SK-N-SH (cell line): Measurements from ENCODE around the gene ABHD16B. TPM values are rescaled to one million over a fixed set of nuclear protein-coding genes. Genes with fewer than 3 reads are reported as not detected.

ENCODE experiments used
- CTCF ChIA-PET: fragments of 300-600, 350-600 bp; formaldehyde crosslinking; extraction: SDS; loops from one replicate; lab custom pipeline; 2021; lab: Yijun Ruan, JAX
- POLR2A ChIA-PET: fragments of 350-600 bp; sonication (Branson Sonifier 250); formaldehyde crosslinking; extraction: SDS; loops from one replicate; lab custom pipeline; 2020; ENCODE audit warnings: antibody characterized with exemption, inconsistent platforms; lab: Yijun Ruan, JAX
- DNase-seq: peaks from one replicate; pipeline ENCODE4 v3.0.0; 2012
- H2AFZ ChIP-seq: fragments of 200-600 bp; sonication (generic); 2 replicates; pipeline ENCODE4 v1.8.1; 2016; ENCODE audit warnings: antibody characterized with exemption, mild to moderate bottlenecking, low read depth
- H3F3A ChIP-seq: fragments of 200-600 bp; sonication (generic); replicated peaks from 2 replicates; pipeline ENCODE3; 2016; ENCODE audit warnings: antibody characterized with exemption, mild to moderate bottlenecking; ENCODE audit not compliant: insufficient read depth
- H3K27ac ChIP-seq, 2 experiments: fragments of 200-500 bp in 1 of 2; fragments of 200-600 bp in 1 of 2; sonication (Bioruptor generic) in 1 of 2; sonication (generic), shearing (Covaris generic) in 1 of 2; 2 replicates each; pipeline versions ENCODE4 v1.5.1 to v1.6.1; 2014 to 2016; ENCODE audit warnings: low read depth in 2 of 2, inconsistent platforms in 1 of 2, low read length in 1 of 2, mild to moderate bottlenecking in 1 of 2, mixed read lengths in 1 of 2
- H3K27me3 ChIP-seq: fragments of 200-600 bp; sonication (generic), shearing (Covaris generic); 2 replicates; pipeline ENCODE4 v1.6.1; 2016; ENCODE audit warnings: mixed run types; ENCODE audit not compliant: insufficient read depth
- H3K36me3 ChIP-seq, 2 experiments: fragments of 200-500 bp in 1 of 2; fragments of 200-600 bp in 1 of 2; sonication (Bioruptor generic) in 1 of 2; sonication (generic) in 1 of 2; replicated peaks in 1 of 2; 2 replicates each; pipeline versions ENCODE3 to v1.5.1; 2014 to 2016; ENCODE audit warnings: low read length in 1 of 2, mild to moderate bottlenecking in 1 of 2; ENCODE audit not compliant: insufficient read depth in 2 of 2, control insufficient read depth in 1 of 2
- H3K4me1 ChIP-seq, 2 experiments: fragments of 200-500 bp in 1 of 2; fragments of 200-600 bp in 1 of 2; sonication (Bioruptor generic) in 1 of 2; sonication (generic), shearing (Covaris generic) in 1 of 2; 2 replicates each; pipeline versions ENCODE4 v1.5.1 to v1.6.1; 2014 to 2016; ENCODE audit warnings: low read depth in 1 of 2, low read length in 1 of 2, mixed run types in 1 of 2; ENCODE audit not compliant: insufficient read depth in 2 of 2, control insufficient read depth in 1 of 2
- H3K4me2 ChIP-seq: fragments of 200-600 bp; sonication (generic), shearing (Covaris generic); 2 replicates; pipeline ENCODE4 v1.6.1; 2017; ENCODE audit warnings: mixed run types
- H3K4me3 ChIP-seq, 2 experiments: fragments of 200-500 bp in 1 of 2; fragments of 200-600 bp in 1 of 2; sonication (Bioruptor generic) in 1 of 2; sonication (generic), shearing (Covaris generic) in 1 of 2; 2 replicates each; pipeline versions ENCODE4 v1.5.1 to v1.8.1; 2014 to 2016; ENCODE audit warnings: low read depth in 2 of 2, inconsistent platforms in 1 of 2, low read length in 1 of 2, mild to moderate bottlenecking in 1 of 2, mixed read lengths in 1 of 2, moderate library complexity in 1 of 2
- H3K79me2 ChIP-seq: fragments of 200-600 bp; sonication (generic); 2 replicates; pipeline ENCODE4 v1.8.1; 2017; ENCODE audit warnings: mild to moderate bottlenecking; ENCODE audit not compliant: insufficient read depth
- H3K9ac ChIP-seq: fragments of 200-600 bp; sonication (generic); 2 replicates; pipeline ENCODE4 v1.6.1; 2017; ENCODE audit warnings: mixed run types
- H3K9me2 ChIP-seq: fragments of 200-600 bp; sonication (generic); 2 replicates; pipeline ENCODE4 v1.6.1; 2017; ENCODE audit warnings: mixed run types
- H3K9me3 ChIP-seq: fragments of 200-600 bp; sonication (generic); 2 replicates; pipeline ENCODE4 v1.6.1; 2017; ENCODE audit warnings: mixed run types, mild to moderate bottlenecking, moderate library complexity
- H4K20me1 ChIP-seq: fragments of 200-600 bp; sonication (generic); 2 replicates; pipeline ENCODE4 v1.6.1; 2017; ENCODE audit warnings: mild to moderate bottlenecking, mixed run types; ENCODE audit not compliant: insufficient read depth
- FOSL2 ChIP-seq: IDR thresholded peaks from 2 replicates; pipeline ENCODE4 v1.4.0; 2012; ENCODE audit warnings: low read depth, mild to moderate bottlenecking, moderate library complexity, borderline replicate concordance
- GATA2 ChIP-seq: sonication (generic); formaldehyde crosslinking; IDR thresholded peaks from 2 replicates; pipeline ENCODE4 v1.5.0; 2020; ENCODE audit warnings: mild to moderate bottlenecking, missing genetic modification reagents
- JUND ChIP-seq: IDR thresholded peaks from 2 replicates; pipeline ENCODE4 v1.4.0; 2012
- MAX ChIP-seq: IDR thresholded peaks from 2 replicates; pipeline ENCODE4 v1.4.0; 2012; ENCODE audit warnings: low read depth
- MEF2A ChIP-seq: IDR thresholded peaks from 2 replicates; pipeline ENCODE4 v1.4.0; 2012; ENCODE audit warnings: low read depth, borderline replicate concordance
- MXI1 ChIP-seq: IDR thresholded peaks from 2 replicates; pipeline ENCODE4 v1.6.1; 2012; ENCODE audit warnings: mild to moderate bottlenecking, low read depth, low read length, improper control_type of control experiment
- NFIC ChIP-seq: IDR thresholded peaks from 2 replicates; pipeline ENCODE4 v1.4.0; 2012; ENCODE audit warnings: borderline replicate concordance
- RAD21 ChIP-seq: IDR thresholded peaks from 2 replicates; pipeline ENCODE4 v1.6.1; 2012; ENCODE audit warnings: mild to moderate bottlenecking, low read length
- RCOR1 ChIP-seq: fragments of 150-350 bp; IDR thresholded peaks from 2 replicates; pipeline ENCODE4 v1.6.1; 2017; ENCODE audit warnings: antibody characterized with exemption, low read length
- RFX5 ChIP-seq: IDR thresholded peaks from 2 replicates; pipeline ENCODE4 v1.6.1; 2012; ENCODE audit warnings: mild to moderate bottlenecking, improper control_type of control experiment, low read length
- RXRA ChIP-seq: IDR thresholded peaks from 2 replicates; pipeline ENCODE4 v1.4.0; 2012; ENCODE audit warnings: low read depth, mild to moderate bottlenecking, borderline replicate concordance
- SMC3 ChIP-seq: IDR thresholded peaks from 2 replicates; pipeline ENCODE4 v1.6.1; 2012; ENCODE audit warnings: low read depth, low read length, improper control_type of control experiment
- TEAD4 ChIP-seq: IDR thresholded peaks from 2 replicates; pipeline ENCODE4 v1.4.0; 2012; ENCODE audit warnings: mild to moderate bottlenecking, borderline replicate concordance; ENCODE audit not compliant: insufficient read depth
- YY1 ChIP-seq: IDR thresholded peaks from 2 replicates; pipeline ENCODE4 v1.4.0; 2012; ENCODE audit warnings: low read depth, mild to moderate bottlenecking
- WGBS: methylation state at CpG from one replicate; pipeline ENCODE4 v1.1.6; 2017; ENCODE audit warnings: low lambda C conversion rate; 5-methylcytosine and 5-hydroxymethylcytosine counted together
- polyA plus RNA-seq, 3 experiments: library from polyadenylated mRNA; depleted of rRNA; stranded (reverse); fragments of >200 nt; gene quantifications; 2 replicates each; pipeline ENCODE4 v1.2.3, GENCODE V29; 2012
- TF ChIP-seq, protein P1 (sequence below): IDR thresholded peaks from 2 replicates; pipeline ENCODE4 v1.4.0; 2012; ENCODE audit warnings: low read depth, borderline replicate concordance
- TF ChIP-seq, protein P2 (sequence below): fragments of 150-350 bp; IDR thresholded peaks from 2 replicates; pipeline ENCODE4 v1.6.1; 2016; ENCODE audit warnings: mild to moderate bottlenecking, low read depth, low read length

ABHD16B gene
- polyA plus RNA-seq, 1 of the 3 experiments (the other 2 are of a cell fraction), result not detected

DNA sequence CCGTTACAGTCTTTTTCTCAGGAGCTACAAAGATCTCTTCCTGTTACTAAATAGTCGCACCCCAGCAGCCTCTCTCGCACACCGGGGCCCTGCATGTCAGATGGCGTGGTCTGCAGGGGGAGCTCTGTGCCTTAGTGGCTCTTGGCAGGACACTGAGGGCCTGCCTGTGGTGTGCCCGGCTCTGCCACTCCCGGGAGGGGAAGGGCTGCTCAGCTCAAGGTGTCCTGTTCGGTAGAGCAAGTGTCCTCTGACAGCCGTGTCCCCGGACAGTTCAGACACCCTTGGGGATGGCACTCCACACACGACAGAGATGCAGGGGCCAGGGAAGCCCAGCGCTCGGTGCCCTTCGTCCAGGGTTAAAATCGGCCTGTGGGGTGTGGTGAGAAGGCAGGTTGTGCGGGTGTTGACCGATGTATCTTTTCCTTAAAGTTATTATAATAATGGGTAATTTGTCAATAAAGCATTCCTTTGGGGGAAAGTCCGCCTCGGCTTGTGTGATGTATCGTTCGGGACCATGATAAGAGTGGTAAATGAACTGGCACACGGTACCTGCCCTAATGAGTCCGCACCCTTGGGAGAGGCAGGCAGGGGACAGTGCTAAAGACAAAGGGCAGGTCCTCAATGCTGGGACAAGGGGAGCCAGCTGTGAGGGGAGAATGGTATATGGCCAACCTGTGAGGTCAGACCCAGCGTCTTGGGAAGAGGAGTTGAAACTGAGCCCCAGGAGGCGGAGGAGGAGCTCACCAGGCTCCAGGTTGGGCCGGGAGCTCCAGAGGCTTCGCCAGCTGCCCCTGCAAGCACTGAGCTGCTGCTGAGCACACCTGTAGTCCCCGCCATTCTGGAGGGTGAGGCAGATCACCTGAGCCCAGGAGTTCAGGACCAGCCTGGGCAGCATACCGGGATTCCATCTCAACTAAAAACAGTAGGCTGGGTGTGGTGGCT is 30.0 kb downstream of the ABHD16B start (continued):
- TF ChIP-seq FOSL2, result no peak
- no peak for TF ChIP-seq RXRA
- no peak for TF ChIP-seq RAD21
- TF ChIP-seq TEAD4, result no peak
- TF ChIP-seq MAX, result no peak
- TF ChIP-seq RFX5, result no peak
- no peak for TF ChIP-seq NFIC
- TF ChIP-seq GATA2 (CRISPR knock-in tag), result no peak
- no peak for TF ChIP-seq YY1
- TF ChIP-seq JUND, result no peak

GRCh38 chr20:63892402-63892801 is 31.1 kb downstream of the ABHD16B start:
- no peak overlapping the region for H3K27ac ChIP-seq
- no peak overlapping the region for H3K4me2 ChIP-seq
- H3K4me1 ChIP-seq, result peaks cover 7 to 15% of the 10 kb centered on the region in 2 experiments; a peak in 3 of 4 replicates
- no peak overlapping the region for H2AFZ ChIP-seq
- H3K4me3 ChIP-seq, result no peak overlapping the region
- CTCF ChIA-PET, result interaction anchor here (1.3 to 1.7 kb wide), 2 partner anchors 28 to 117 kb away, joined by 3 to 5 read pairs; no protein-coding TSS in a partner anchor
- no peaks in the 10 kb centered on the region for H3K27me3 ChIP-seq
- peaks cover 25% of the 10 kb centered on the region for H3F3A ChIP-seq
- no peaks in the 10 kb centered on the region for H3K9me2 ChIP-seq
- H3K9ac ChIP-seq, result no peak overlapping the region
- TF ChIP-seq MEF2A (no peak), RCOR1 (no peak), FOSL2 (no peak), MXI1 (no peak), SMC3 (no peak), JUND (no peak)
- TF ChIP-seq, protein P1, sequence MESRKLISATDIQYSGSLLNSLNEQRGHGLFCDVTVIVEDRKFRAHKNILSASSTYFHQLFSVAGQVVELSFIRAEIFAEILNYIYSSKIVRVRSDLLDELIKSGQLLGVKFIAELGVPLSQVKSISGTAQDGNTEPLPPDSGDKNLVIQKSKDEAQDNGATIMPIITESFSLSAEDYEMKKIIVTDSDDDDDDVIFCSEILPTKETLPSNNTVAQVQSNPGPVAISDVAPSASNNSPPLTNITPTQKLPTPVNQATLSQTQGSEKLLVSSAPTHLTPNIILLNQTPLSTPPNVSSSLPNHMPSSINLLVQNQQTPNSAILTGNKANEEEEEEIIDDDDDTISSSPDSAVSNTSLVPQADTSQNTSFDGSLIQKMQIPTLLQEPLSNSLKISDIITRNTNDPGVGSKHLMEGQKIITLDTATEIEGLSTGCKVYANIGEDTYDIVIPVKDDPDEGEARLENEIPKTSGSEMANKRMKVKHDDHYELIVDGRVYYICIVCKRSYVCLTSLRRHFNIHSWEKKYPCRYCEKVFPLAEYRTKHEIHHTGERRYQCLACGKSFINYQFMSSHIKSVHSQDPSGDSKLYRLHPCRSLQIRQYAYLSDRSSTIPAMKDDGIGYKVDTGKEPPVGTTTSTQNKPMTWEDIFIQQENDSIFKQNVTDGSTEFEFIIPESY, result no peak
- TF ChIP-seq, protein P2, sequence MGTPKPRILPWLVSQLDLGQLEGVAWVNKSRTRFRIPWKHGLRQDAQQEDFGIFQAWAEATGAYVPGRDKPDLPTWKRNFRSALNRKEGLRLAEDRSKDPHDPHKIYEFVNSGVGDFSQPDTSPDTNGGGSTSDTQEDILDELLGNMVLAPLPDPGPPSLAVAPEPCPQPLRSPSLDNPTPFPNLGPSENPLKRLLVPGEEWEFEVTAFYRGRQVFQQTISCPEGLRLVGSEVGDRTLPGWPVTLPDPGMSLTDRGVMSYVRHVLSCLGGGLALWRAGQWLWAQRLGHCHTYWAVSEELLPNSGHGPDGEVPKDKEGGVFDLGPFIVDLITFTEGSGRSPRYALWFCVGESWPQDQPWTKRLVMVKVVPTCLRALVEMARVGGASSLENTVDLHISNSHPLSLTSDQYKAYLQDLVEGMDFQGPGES, result no peak
- TF ChIP-seq, all 33 proteins: peak for 0
- POLR2A ChIA-PET, result no interaction called here
- Histone ChIP-seq H4K20me1 (peaks cover 29% of the 10 kb centered on the region), H3K36me3 (peaks cover 6 to 37% of the 10 kb centered on the region in 2 experiments), H3K79me2 (peaks cover 20% of the 10 kb centered on the region), H3K9me3 (no peaks in the 10 kb centered on the region)
- DNase-seq, result no peak
- 66% methylated on average over 7 of the region's 7 CpGs for WGBS
